Activated T-helper 1 cell treated with anti-CD3 and anti-CD28 coated beads, Interleukin-2, amount 50 U/mL, for 16 hours (primary cell): ENCODE data around the gene ZBTB42.
"Not testable (repeated sequence)": the region's sequence is repeated elsewhere in the genome, so short reads cannot be mapped to it uniquely, and the experiment has no call there.

ENCODE experiments used
- DNase-seq, 2 donors: peaks; one replicate each; pipeline ENCODE4 v3.0.0-alpha.2; 2020; ENCODE audit warnings: low read depth in 1 of 2, low spot score in 1 of 2

ZBTB42 gene

GRCh38 chr14:104806625-104807465 is 5.9 kb downstream of the ZBTB42 start:
- no peak for DNase-seq

- DNase-seq = no peak
Measured at GRCh38 chr14:104808456-104808855, 7.6 kb downstream of the ZBTB42 start.

- no peak for DNase-seq
Measured at GRCh38 chr14:104810316-104810715, 9.4 kb downstream of the ZBTB42 start.

- DNase-seq = no peak
Measured at GRCh38 chr14:104813286-104813685, 12.4 kb downstream of the ZBTB42 start.

- not testable (repeated sequence) for DNase-seq
Measured at GRCh38 chr14:104814701-104815100, 13.8 kb downstream of the ZBTB42 start.

GRCh38 chr14:104816616-104816884 is 15.6 kb downstream of the ZBTB42 start:
- no peak for DNase-seq

- DNase-seq = no peak
Measured at GRCh38 chr14:104817930-104818713, 17.2 kb downstream of the ZBTB42 start.

GRCh38 chr14:104818714-104819161 is 17.8 kb downstream of the ZBTB42 start:
- no peak for DNase-seq

GRCh38 chr14:104819361-104819781 is 18.5 kb downstream of the ZBTB42 start:
- DNase-seq = no peak

GRCh38 chr14:104820669-104821228 is 19.8 kb downstream of the ZBTB42 start:
- no peak for DNase-seq

GRCh38 chr14:104821229-104821945 is 20.5 kb downstream of the ZBTB42 start:
- DNase-seq = no peak

GRCh38 chr14:104821971-104822608 is 21.2 kb downstream of the ZBTB42 start:
- DNase-seq = no peak

- no peak for DNase-seq
Measured at GRCh38 chr14:104822821-104823615, 22.1 kb downstream of the ZBTB42 start.

- DNase-seq = no peak
Measured at GRCh38 chr14:104824353-104824997, 23.6 kb downstream of the ZBTB42 start.

- peak; percentile 95 for DNase-seq
Measured at GRCh38 chr14:104826189-104826860, 25.4 kb downstream of the ZBTB42 start.

GRCh38 chr14:104826861-104827176 is 25.9 kb downstream of the ZBTB42 start:
- no peak for DNase-seq

- DNase-seq = peak in 1 of 2 donors; percentile 48
Measured at GRCh38 chr14:104827177-104828055, 26.5 kb downstream of the ZBTB42 start.

GRCh38 chr14:104830781-104831180 is 29.9 kb downstream of the ZBTB42 start:
- no peak for DNase-seq
